K562 (cell line): Measurements from ENCODE around the gene TAS2R14.

ENCODE experiments used
- GTF2F1 ChIP-seq: IDR thresholded peaks from 2 replicates; pipeline ENCODE4 v1.6.1; 2011; ENCODE audit warnings: low read depth, low read length, improper control_type of control experiment
- NFIC ChIP-seq: fragments of 450-650 bp; IDR thresholded peaks from 2 replicates; pipeline ENCODE4 v1.6.1; 2017; ENCODE audit warnings: mild to moderate bottlenecking, inconsistent platforms
- TCF7L2 ChIP-seq: fragments of 150-350 bp; IDR thresholded peaks from 2 replicates; pipeline ENCODE4 v1.6.1; 2016; ENCODE audit warnings: low read depth, mild to moderate bottlenecking, low read length, moderate library complexity

DNA sequence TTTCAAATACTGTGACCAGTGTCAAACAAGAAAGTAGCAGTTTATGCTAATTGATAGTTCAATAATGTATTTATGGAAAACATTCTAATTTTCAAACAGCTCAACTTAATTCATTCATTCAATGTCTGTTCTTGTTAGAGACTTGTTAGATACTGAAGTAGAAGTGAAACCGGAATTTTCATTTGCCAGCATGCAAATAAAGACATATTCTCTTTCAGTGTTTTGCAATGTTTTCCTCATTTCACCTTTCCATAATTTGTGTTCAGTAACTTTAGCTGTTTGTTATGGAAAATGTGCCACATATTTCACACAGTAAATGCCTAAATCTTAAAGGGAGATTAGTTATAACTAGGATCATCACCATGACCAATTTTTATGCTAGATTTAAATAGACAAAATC, 26.4 kb upstream of the TAS2R14 start:
- TF ChIP-seq GTF2F1 = no peak
- TF ChIP-seq TCF7L2 = no peak
- TF ChIP-seq NFIC = no peak
